Fibroblast of lung (primary cell): ENCODE data around the gene NRM.
"Not testable (repeated sequence)": the region's sequence is repeated elsewhere in the genome, so short reads cannot be mapped to it uniquely, and the experiment has no call there.

Experiments
- EZH2 ChIP-seq: IDR thresholded peaks from 2 replicates; pipeline ENCODE4 v1.5.1; 2012; ENCODE audit warnings: low read length, control low read depth, mild to moderate bottlenecking; ENCODE audit errors: missing control alignments
- TF ChIP-seq, protein P1 (sequence below), 2 donors: IDR thresholded peaks in 1 of 2; conservative IDR thresholded peaks in 1 of 2; 1 replicate in 1 of 2; 2 replicates in 1 of 2; pipeline ENCODE4 v1.5.1; 2011 to 2012; ENCODE audit warnings: low read length in 2 of 2, control low read depth in 1 of 2, inconsistent platforms in 1 of 2, low read depth in 1 of 2, mild to moderate bottlenecking in 1 of 2

DNA sequence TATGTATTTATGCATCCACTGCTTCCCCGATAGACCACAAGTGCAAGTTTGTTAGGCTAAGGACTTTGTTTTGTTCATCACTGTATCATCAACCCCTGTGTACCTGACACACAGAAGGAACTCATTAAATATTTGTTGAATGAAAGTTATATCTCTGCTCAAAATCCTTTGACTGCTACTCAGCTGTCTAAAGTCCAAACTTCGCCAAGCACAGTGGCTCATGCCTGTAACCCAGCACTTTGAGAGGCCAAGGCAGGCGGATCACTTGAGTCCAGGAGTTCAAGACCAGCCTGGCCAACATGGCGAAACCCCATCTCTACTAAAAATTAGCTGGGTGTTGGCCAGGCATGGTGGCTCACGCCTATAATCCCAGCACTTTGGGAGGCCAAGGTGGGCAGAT lies 32.9 kb downstream of the NRM start:
- TF ChIP-seq, protein P1, sequence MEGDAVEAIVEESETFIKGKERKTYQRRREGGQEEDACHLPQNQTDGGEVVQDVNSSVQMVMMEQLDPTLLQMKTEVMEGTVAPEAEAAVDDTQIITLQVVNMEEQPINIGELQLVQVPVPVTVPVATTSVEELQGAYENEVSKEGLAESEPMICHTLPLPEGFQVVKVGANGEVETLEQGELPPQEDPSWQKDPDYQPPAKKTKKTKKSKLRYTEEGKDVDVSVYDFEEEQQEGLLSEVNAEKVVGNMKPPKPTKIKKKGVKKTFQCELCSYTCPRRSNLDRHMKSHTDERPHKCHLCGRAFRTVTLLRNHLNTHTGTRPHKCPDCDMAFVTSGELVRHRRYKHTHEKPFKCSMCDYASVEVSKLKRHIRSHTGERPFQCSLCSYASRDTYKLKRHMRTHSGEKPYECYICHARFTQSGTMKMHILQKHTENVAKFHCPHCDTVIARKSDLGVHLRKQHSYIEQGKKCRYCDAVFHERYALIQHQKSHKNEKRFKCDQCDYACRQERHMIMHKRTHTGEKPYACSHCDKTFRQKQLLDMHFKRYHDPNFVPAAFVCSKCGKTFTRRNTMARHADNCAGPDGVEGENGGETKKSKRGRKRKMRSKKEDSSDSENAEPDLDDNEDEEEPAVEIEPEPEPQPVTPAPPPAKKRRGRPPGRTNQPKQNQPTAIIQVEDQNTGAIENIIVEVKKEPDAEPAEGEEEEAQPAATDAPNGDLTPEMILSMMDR (conservative IDR thresholded peaks at IDR 0.05 in 1 of 2, IDR thresholded peaks at IDR 0.05 in 1 of 2; ENCODE audit: low read depth in 1 of 2, low read length in 2 of 2), result not testable (repeated sequence)
- TF ChIP-seq EZH2, result not testable (repeated sequence)
